D341Med (cell line): ENCODE data around the gene WWC2.
"Not testable (repeated sequence)": the region's sequence is repeated elsewhere in the genome, so short reads cannot be mapped to it uniquely, and the experiment has no call there.

Experiments used
- DNase-seq: peaks from one replicate; pipeline ENCODE4 v3.0.0; 2012; ENCODE audit warnings: low spot score

WWC2 gene

GRCh38 chr4:183100827-183101226, 1.8 kb downstream of the WWC2 start:
- DNase-seq: no peak

GRCh38 chr4:183101956-183102480, 3.0 kb downstream of the WWC2 start:
- no peak for DNase-seq

- DNase-seq: no peak
These were observed 6.0 kb downstream of the WWC2 start for GRCh38 chr4:183105092-183105491.

- DNase-seq: no peak
These were observed 7.8 kb downstream of the WWC2 start for GRCh38 chr4:183106839-183107238.

GRCh38 chr4:183107891-183108459, 8.9 kb downstream of the WWC2 start:
- no peak for DNase-seq

- DNase-seq: no peak
These were observed 11.2 kb downstream of the WWC2 start for GRCh38 chr4:183110244-183110643.

GRCh38 chr4:183111452-183111885, 12.4 kb downstream of the WWC2 start:
- DNase-seq: no peak

- no peak for DNase-seq
These were observed 19.1 kb downstream of the WWC2 start for GRCh38 chr4:183118141-183118540.

- DNase-seq: no peak
These were observed 19.5 kb downstream of the WWC2 start for GRCh38 chr4:183118585-183118984.

GRCh38 chr4:183121660-183122059, 22.6 kb downstream of the WWC2 start:
- DNase-seq: not testable (repeated sequence)

- DNase-seq: no peak
These were observed 25.2 kb downstream of the WWC2 start for GRCh38 chr4:183124228-183124627.

GRCh38 chr4:183124865-183125264, 25.8 kb downstream of the WWC2 start:
- no peak for DNase-seq

GRCh38 chr4:183129125-183129524, 30.1 kb downstream of the WWC2 start:
- no peak for DNase-seq

GRCh38 chr4:183129675-183130074, 30.6 kb downstream of the WWC2 start:
- no peak for DNase-seq

GRCh38 chr4:183130328-183131155, 31.5 kb downstream of the WWC2 start:
- no peak for DNase-seq

GRCh38 chr4:183132081-183132480, 33.0 kb downstream of the WWC2 start:
- DNase-seq: no peak

GRCh38 chr4:183132865-183133264, 33.8 kb downstream of the WWC2 start:
- no peak for DNase-seq

- DNase-seq: no peak
These were observed 37.8 kb downstream of the WWC2 start for GRCh38 chr4:183136855-183137254.

GRCh38 chr4:183139058-183139750, 40.1 kb downstream of the WWC2 start:
- DNase-seq: no peak

- no peak for DNase-seq
These were observed 41.0 kb downstream of the WWC2 start for GRCh38 chr4:183139972-183140570.

- no peak for DNase-seq
These were observed 41.9 kb downstream of the WWC2 start for GRCh38 chr4:183140911-183141320.

- DNase-seq: no peak
These were observed 42.9 kb downstream of the WWC2 start for GRCh38 chr4:183141997-183142396.
